Brain microvascular endothelial cell (primary cell): ENCODE data around the gene CRACR2A.

Experiments used
- DNase-seq: peaks from one replicate; pipeline ENCODE4 v3.0.0-alpha.2; 2020
- H3K27ac ChIP-seq: fragments of 250-450 bp; sonication (Bioruptor Pico); 2 replicates; pipeline ENCODE4 v1.5.1; 2020; ENCODE audit warnings: mild to moderate bottlenecking, moderate library complexity
- H3K27me3 ChIP-seq: fragments of 250-450 bp; sonication (Bioruptor Pico); replicated peaks from 2 replicates; pipeline ENCODE4 v1.5.1; 2020; ENCODE audit warnings: mild to moderate bottlenecking
- H3K36me3 ChIP-seq: fragments of 250-450 bp; sonication (Bioruptor Pico); replicated peaks from 2 replicates; pipeline ENCODE4 v1.5.1; 2020; ENCODE audit warnings: mild to moderate bottlenecking
- H3K4me3 ChIP-seq: 2 replicates; pipeline ENCODE4 v1.5.1; 2011; ENCODE audit warnings: low read depth, mild to moderate bottlenecking, control low read depth, low read length, moderate library complexity
- CTCF ChIP-seq: IDR thresholded peaks from 2 replicates; pipeline ENCODE4 v1.5.1; 2011; ENCODE audit warnings: low read depth, mild to moderate bottlenecking, moderate library complexity, low read length, control low read depth, inconsistent platforms; ENCODE audit errors: missing control alignments
- in situ Hi-C: cut with HindIII; loops from 2 replicates; pipeline ENCODE4 v1.10.0; 2017; ENCODE audit warnings: low sequenced_read_pairs, low pct_ligation_motif_present

Gene CRACR2A

DNA sequence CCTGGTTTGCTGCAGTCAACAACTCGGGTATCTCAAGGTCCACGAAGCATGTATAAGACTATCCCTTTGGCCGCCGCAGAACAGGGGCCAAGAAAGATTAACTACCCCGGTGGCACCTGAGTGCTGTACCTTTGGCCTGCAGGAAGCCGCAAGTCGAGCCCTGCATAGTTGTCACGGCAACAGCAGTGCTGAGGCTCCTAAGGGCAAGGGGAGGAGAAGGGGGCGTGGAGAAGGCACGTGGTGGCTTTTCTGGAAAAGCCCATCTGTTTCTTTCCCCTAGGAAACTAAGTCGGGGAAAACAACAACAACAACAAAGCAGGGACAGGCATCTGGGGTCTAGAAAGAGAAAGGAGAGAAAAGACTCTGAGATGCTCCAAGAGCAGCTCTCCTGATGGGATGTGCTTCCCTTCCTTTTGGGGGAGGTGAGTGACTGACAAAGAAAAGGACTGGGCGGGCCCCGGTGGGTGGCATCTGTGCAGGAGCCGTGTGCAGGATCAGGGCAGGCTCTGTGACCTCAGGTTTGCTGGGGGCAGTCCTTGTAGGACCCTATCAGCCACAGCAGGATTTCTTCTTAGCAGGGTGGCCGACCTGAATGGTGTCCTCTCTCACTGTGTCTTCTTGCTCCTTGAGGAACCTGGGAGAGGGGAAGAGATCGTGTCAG, 138.0 kb downstream of the CRACR2A start:
- H3K4me3 ChIP-seq, result no peak overlapping the region
- no peak for TF ChIP-seq CTCF
- no peak for DNase-seq
- no peak overlapping the region for H3K27ac ChIP-seq
- H3K36me3 ChIP-seq, result no peaks in the 10 kb centered on the region
- H3K27me3 ChIP-seq, result no peaks in the 10 kb centered on the region
- in situ Hi-C loops, result no loop called here

GRCh38 chr12:3613641-3614395, 139.1 kb downstream of the CRACR2A start:
- H3K27me3 ChIP-seq, result no peaks in the 10 kb centered on the region
- no peaks in the 10 kb centered on the region for H3K36me3 ChIP-seq
- no peak for DNase-seq
- no peak overlapping the region for H3K4me3 ChIP-seq
- in situ Hi-C loops, result no loop called here
- TF ChIP-seq CTCF, result no peak
- no peak overlapping the region for H3K27ac ChIP-seq

GRCh38 chr12:3611860-3612703, 140.8 kb downstream of the CRACR2A start:
- no peaks in the 10 kb centered on the region for H3K27me3 ChIP-seq
- no peak for TF ChIP-seq CTCF
- H3K27ac ChIP-seq, result no peak overlapping the region
- no peaks in the 10 kb centered on the region for H3K36me3 ChIP-seq
- H3K4me3 ChIP-seq, result no peak overlapping the region
- in situ Hi-C loops, result no loop called here
- DNase-seq, result no peak

GRCh38 chr12:3607821-3608220, 145.1 kb downstream of the CRACR2A start:
- no peaks in the 10 kb centered on the region for H3K36me3 ChIP-seq
- TF ChIP-seq CTCF, result no peak
- H3K4me3 ChIP-seq, result no peak overlapping the region
- no peak for DNase-seq
- H3K27me3 ChIP-seq, result no peaks in the 10 kb centered on the region
- H3K27ac ChIP-seq, result no peak overlapping the region
- in situ Hi-C loops, result no loop called here

GRCh38 chr12:3607039-3607720, 145.7 kb downstream of the CRACR2A start:
- Histone ChIP-seq H3K4me3 (no peak overlapping the region), H3K36me3 (no peaks in the 10 kb centered on the region), H3K27me3 (no peaks in the 10 kb centered on the region), H3K27ac (no peak overlapping the region)
- no peak for DNase-seq
- no peak for TF ChIP-seq CTCF
- in situ Hi-C loops, result no loop called here
